Measurements from ENCODE around the gene RAB3B. TPM values are rescaled to one million over a fixed set of nuclear protein-coding genes. Genes with fewer than 3 reads are reported as not detected.

RAB3B gene
- total RNA-seq, 2 donors from 2014 or later: 0.05 TPM; not detected in 1

DNA sequence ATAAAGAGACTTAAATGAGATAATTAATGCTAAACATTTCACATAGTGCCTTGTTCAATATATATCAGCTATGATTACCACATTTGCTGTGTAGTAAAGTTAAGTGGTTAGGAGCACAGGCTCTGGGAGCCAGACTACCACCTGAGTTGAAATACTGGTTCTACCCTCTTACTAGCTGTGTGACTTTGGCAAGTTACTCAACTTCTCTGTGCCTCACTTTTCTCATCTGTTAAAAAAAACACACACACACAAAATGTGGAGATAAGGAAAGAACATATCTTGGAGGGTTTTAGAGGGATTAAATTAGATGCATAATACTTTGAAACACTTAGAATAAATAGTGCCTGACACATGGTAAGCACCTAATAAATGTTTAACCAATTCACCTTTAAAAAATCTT is 60.2 kb downstream of the RAB3B start:
- intact Hi-C loops (cut with DNase I): no loop called here
- no peak for DNase-seq (ENCODE audit: low spot score)

DNA sequence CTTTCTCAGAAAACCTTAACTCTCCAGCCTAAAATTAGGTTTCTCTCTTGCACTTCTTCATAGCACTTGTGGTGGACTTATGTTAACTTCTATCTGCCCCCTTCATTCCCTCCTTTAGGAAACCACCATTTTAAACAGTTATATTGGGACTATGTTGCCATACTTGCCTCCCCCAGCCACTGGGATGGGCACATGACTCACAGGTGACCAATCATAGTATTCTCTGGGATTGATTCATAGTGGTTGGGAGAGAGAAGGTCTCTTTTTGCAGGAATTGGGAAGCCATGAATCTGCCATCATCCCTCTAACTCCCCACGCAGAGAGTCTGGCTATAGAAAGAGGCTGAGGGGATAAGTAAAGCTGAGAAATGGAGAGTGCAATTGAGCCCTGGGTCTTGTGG is 61.6 kb downstream of the RAB3B start:
- intact Hi-C loops (cut with DNase I): no loop called here
- no peak for DNase-seq (ENCODE audit: low spot score)

DNA sequence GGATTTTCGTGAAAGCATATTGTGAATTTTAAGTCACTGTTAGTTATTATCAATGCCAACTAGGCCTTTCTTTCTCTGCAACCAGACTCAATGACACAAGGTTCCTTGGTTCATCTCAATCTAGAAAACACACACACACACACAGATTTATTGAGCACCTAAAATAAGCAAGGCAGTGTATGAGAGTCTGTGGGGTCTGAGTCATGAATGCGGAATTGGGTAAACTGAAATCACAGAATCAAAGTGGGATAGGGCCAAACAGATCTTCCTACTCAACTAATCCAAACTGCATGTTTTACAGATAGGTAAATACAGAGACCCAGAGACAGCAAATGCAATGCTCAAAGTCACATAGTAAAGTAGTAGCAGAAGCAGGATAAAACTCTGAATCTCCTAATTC is 63.5 kb downstream of the RAB3B start:
- DNase-seq (ENCODE audit: low spot score): no peak
- intact Hi-C loops (cut with DNase I): no loop called here

DNA sequence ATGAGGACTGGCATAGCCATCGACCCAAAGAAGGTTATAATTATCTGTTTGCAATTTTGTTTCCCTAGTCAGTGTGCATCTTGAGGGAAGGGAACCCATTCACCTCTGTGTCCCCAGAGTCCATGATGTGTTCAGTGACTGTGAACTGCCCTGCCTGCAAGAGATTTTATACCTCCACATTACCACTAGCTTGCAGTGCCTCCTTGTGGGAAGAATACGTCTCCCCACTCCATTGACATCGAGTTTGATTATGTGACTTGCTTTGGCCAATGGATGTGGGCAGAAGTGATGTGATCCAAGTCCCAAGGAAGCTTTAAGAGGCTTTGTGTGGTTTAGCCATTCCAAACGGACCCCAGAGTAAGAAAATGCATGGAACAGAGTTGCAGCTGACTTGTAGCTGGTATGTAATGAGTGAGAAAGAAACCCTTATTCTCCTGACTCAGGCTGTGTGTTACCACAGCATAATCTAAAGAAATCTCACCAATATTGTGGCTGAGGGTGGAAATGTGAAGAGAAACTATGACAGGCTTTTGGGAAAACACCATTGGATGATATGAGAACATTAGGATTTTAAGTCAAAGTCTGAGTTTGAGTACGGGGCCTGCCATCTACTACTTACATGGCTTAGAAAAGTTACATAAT is 64.2 kb downstream of the RAB3B start:
- intact Hi-C loops (cut with DNase I): no loop called here
- DNase-seq (ENCODE audit: low spot score): no peak

DNA sequence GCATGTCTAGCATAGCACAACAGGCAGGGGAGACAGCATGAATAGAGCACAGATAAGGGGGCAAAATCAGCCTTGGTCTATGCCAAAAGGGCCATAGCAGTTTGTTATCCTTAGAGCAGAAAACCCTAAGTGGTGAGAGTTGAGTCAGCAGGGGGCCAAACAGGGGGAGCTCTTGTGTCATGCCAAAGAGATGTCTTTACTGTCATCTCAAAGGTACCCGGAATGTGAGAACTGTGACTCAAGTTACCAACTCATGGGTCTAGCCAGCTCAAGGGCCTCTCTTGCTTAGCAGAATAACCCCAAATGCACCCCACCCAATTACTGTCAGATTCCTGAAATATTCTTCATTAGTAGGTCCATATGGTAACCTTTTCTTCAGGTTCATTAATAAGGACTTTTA is 66.0 kb downstream of the RAB3B start:
- intact Hi-C loops (cut with DNase I): no loop called here

DNA sequence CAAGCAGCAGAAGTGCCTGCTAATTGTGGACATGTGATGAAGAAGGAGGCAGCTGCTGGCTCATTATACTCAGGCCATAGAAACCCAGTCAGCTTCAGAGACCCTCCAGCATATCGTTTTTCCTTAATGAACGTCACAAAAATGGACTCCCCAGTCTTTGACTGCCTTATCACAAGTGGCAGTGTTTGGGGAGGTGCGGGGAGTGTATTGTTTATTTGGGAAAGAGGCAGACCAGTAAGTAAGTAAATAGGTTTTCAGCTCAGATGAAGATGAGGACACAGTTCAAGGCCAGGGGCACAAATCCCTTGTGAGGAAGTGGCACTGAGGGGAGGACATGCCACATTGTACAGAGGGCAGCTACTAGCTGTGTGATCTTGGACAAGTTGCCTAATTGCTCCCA is 68.5 kb downstream of the RAB3B start:
- intact Hi-C loops (cut with DNase I): no loop called here

More for the DNA sequence above, 66.0 kb downstream of the RAB3B start:
- DNase-seq (ENCODE audit: low spot score): no peak

DNA sequence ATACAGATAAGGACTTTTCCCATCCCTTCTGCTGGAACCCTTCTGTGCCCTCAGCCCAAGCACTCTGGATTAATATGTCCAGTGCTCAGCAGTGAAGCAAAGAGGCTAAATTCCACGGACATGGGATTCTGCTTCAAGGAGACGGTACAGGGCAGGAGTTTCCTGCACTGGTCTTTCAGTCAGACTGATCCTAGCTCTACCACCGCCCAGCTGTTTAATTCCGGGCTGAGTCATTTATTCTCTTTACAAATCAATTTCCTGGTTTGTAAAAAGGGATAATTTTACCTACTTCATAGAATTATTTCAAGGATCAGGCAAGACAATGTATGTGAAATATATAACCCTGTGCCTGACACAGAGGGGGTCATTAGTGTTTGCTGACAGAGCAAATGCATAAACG is 70.4 kb downstream of the RAB3B start:
- intact Hi-C loops (cut with DNase I): no loop called here
- DNase-seq (ENCODE audit: low spot score): no peak

More for the DNA sequence above, 68.5 kb downstream of the RAB3B start:
- no peak for DNase-seq (ENCODE audit: low spot score)

DNA sequence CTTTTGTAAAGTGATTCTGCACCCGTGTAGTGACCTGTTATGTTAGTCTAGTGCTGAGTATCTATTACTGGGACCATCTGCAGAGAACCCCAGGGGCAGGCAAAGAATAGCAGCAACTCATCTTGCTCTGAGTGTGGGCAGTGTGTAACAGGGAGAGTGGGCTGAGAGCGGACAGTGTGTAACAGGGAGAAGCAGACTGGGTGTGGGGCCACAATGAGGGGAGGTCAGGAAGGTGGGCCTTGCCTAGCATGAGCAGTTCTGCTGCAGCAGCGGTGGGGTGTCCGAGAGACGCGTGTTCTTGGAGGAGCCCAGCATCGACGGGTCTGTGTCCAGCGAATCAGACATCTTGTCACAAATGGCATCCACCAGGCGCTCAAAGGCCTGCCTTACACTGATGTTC is 70.8 kb downstream of the RAB3B start:
- no peak for DNase-seq (ENCODE audit: low spot score)
- intact Hi-C loops (cut with DNase I): no loop called here

DNA sequence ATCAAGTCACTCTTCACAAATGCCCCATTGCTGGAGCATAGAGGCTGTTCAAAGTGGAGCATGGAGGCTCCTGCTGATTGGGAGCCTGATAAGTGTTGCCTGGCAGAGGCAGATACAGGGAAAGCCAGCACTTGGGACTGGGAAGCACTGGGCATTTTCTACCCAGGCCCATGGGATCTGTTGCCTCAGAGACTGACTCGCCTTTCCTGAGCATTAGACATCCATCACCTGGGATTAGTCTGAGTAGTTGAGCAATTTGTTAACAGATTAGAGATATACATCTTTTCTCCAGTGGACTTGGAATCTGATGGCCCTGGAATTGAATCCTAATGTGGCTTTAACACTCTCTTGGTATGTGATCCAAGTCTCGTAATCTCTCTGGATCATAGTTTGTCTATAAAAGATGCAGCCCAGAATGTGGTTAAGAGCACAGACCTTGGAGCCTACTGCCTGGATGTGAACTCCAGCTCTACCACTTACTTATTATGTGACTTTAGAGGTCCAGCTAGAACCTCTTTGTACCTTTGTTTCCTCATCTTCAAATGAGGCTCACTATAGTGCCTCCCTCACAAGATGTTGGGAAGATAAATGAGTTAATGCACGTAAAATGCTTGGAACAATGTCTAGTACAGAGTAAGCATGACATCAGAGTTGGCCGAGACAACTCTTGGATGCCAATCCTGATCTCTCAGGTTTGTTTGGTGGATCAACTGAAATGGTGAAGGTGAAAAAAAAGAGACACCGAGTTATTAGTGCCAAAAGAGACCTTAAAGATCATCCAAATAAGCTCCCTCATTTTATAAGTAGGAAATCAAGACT is 73.7 kb downstream of the RAB3B start:
- intact Hi-C loops (cut with DNase I): no loop called here
- no peak for DNase-seq (ENCODE audit: low spot score)

DNA sequence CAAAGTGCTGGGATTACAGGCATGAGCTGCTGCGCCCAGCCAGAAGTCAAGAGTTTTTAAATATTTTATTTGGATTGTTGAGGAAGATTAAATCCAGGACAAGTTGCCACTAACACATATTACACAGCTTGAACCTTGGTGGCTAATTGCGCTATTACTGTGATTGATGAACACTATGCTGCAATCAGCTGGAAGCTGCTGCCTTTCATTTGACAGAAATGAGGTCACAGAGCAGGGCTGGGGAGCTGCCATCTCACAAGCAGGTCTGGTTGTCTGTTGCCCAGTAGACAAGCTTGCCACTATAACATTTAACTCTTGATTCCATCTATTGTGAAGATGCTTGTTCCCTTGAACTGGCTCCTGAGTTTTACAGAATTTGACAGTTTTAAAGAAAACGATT is 74.5 kb downstream of the RAB3B start:
- intact Hi-C loops (cut with DNase I): no loop called here
- no peak for DNase-seq (ENCODE audit: low spot score)

DNA sequence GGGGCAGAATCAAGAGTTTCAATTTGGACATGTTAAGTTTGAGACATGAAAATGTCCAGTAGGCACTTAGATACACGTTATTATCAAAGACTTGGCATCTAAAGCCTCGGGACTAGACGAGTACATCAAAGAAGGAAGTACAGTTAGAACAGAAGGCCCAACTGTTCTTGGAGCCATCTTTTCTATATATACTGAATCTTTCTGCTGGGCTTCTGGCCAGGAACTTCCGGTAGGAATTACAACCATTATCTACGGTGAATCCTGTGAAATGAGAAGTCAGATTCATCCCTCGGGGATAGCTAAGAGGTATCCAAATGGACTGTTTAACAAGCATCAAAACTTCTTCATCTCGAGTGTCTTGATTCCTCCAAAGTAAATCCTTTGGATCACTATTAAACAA is 77.6 kb downstream of the RAB3B start:
- DNase-seq (ENCODE audit: low spot score): no peak
- intact Hi-C loops (cut with DNase I): no loop called here

DNA sequence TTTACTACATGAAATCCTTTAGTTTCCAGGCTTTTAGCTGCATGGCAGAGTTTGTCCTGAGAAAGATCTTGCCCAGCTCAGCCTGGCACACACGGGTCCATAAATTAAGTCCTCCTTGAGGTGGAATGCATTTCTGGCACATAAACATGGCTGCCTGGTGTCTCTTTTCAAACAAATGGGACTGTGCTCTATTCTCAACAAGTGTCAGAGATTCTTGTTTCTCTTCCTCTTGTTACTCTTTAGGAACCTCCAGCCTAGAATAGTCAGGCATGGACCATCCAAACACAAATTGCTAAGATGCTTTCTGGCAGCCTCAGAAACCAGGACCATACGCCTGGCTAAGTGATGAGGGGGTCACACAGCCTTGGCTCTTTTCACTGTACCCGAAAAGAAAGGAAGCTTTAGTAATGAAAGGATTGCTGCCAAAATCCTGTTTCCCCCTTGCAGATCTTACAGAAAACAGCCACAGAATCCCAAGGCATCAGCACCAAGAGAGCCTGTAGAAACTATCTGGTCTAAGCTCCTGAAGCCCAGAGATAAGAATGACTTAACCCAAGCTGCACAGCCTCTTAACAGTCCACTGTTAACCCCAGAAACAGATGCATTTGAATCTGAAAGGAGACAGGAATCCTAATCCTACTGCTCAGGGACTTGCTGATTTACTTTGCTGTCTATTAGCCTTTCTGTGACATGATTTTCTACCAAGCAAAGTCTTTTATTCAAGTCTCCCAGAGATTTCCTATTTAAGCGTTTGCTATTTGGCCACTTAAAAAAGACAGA is 80.1 kb downstream of the RAB3B start:
- DNase-seq (ENCODE audit: low spot score): no peak
- intact Hi-C loops (cut with DNase I): no loop called here

DNA sequence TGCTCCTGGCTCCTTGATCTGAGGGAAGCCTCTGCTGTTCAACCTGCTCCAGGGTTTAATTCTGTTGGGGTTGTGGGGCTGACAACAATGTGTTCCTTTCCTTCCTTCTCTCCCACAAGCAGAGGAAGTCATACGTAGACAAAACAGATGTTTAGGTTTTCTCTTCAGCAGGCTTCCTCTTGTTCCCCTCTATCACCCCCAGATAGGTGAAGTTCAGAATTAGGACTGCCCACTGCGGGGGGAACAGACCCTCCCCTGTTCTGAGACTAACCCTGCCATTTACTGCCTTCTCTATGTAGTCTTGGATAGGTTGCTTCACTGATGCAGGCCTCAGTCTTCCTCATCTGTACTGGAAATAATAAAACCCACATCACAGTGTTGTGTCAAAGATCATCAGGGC is 82.0 kb downstream of the RAB3B start:
- DNase-seq (ENCODE audit: low spot score): no peak
- intact Hi-C loops (cut with DNase I): loop anchor here in 1 of 2 donors (10.0 kb wide), 1 partner anchor 86 kb away; the partner anchor contains the start of gene RAB3B

DNA sequence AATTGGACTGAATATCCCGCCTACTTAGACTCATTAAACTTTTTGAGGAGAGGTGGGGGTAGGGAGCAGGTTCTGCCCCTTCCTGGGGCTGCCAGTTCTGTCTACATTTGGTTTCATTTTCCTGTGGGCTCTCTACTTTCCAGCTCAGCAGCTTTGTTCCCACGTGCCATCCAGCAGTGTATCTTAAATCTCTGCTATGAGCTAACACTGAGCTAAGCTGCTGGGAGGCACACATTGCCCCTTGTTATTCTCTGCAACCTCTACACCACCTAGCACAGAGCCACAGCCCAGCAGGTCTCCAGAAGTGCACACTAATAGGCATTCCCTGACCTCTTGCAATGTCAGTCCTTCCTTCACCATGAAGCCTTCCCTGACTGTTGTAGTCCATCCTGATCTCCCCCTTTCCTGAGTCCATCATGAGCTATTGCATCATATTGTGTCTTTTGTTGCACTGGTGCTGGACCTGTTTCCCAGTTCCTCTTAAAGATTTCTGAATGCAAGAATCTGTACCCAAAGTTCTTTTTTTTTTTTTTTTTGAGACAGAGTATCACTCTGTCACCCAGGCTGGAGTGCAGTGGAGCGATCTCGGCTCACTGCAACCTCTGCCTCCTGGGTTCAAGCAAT is 83.3 kb downstream of the RAB3B start:
- intact Hi-C loops (cut with DNase I): loop anchor here in 1 of 2 donors (10.0 kb wide), 1 partner anchor 88 kb away; the partner anchor contains the start of gene RAB3B
- no peak for DNase-seq (ENCODE audit: low spot score)

DNA sequence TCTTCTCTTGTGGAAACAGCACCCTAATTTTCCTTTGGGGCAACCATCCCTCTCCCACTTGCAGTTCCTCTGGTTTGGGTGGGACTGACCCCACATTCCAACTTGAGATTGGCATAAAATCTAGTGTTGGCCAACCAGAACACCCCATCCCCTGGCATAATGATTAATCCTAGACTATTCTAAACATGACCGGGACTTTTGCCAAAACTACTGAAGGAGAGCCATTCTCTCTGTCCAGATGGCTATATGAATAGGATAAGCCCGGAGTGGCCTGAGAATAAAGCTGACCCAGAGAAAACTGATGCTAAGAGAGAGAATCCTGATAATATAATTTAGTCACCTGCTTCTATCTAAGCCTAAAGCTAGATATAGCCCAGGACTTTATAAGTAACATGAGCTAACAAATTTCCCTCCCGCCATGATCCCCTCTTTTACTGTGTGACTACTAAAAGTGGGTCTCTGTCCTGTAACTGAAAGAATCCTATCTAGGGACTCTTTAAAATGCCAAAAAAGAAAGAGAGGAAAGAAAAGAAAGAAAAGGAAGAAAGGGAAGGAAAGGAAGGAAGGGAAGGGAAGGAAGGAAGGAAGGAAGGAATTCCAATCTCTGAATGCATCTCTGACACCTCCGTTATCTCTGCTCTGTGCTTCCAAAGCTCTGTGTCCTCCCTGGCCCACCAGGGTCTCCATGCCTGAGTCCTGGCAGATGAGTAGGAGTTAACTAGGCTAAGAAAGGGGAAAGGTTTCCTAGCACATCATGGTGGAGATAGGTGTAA is 84.0 kb downstream of the RAB3B start:
- DNase-seq (ENCODE audit: low spot score): no peak
- intact Hi-C loops (cut with DNase I): loop anchor here in 1 of 2 donors (10.0 kb wide), 1 partner anchor 88 kb away; the partner anchor contains the start of gene RAB3B

DNA sequence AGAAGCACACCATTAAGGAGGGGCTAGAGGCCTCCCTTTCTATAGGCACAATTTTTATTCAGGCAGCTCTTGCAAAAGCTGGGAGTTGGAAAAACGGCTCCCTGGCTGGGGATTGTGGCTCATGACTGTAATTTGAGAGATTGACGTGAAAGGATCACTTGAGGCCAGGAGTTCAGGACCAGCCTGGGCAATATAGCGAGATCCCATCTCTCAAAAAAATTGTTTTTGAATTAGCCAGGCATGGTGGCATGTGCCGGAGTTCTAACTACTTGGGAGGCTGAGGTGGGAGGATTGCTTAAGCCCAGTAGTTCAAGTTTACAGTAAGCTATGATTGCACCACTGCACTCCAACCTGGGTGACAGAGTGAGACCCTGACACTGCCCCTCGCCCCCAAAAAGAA is 88.0 kb downstream of the RAB3B start:
- intact Hi-C loops (cut with DNase I): loop anchor here in 1 of 2 donors (10.0 kb wide), 1 partner anchor 92 kb away; the partner anchor contains the start of gene RAB3B

DNA sequence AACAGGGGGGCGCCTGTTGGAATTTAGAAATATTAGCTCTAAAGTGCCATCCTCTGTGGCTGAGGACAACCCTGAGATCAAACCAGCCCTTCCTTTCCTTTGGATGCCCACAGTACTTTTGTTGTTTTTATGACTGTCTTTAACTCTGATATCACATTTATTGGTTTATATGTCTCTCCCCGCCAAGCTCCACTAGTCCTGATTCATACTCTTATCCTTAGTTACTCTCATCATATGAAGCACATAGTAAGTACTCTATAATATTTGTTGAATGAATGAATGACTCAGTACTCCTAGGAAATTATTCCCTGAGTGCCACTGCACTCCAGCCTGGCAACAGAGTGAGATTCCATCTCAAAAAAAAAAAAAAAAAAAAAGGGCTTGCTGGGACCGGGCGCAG is 89.3 kb downstream of the RAB3B start:
- DNase-seq (ENCODE audit: low spot score): no peak
- intact Hi-C loops (cut with DNase I): loop anchor here in 1 of 2 donors (10.0 kb wide), 1 partner anchor 94 kb away; the partner anchor contains the start of gene RAB3B

More for the DNA sequence above, 88.0 kb downstream of the RAB3B start:
- DNase-seq (ENCODE audit: low spot score): no peak

DNA sequence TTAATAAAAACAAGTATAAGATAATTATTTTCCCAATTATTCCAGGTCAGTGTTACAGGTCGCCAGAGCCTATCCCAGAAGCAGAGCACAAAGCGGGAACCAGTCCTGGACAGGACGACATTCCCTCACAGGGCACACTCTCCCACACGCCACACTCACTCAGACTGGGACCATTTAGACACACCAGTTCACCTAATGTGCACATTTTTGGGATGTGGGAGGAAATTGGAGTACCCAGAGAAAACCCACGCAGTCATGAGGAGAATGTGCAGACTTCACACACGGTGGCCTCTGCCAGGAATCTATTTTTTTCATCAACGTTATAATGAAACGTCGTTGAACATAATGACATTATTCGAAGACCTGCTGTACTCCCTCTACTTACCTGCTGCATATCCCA is 91.5 kb downstream of the RAB3B start:
- intact Hi-C loops (cut with DNase I): no loop called here

More for the DNA sequence above, 91.5 kb downstream of the RAB3B start:
- DNase-seq (ENCODE audit: low spot score): no peak
